Natural killer cell treated with Interleukin-12 subunit alpha and Interleukin-12 subunit beta and Interleukin-15 and Interleukin-18, amount 100 ng/mL, for 72 hours (primary cell): ENCODE results near the gene CLNK. TPM values are rescaled to one million over a fixed set of nuclear protein-coding genes. Genes with fewer than 3 reads are reported as not detected.

Experiments used
- ATAC-seq, 2 donors: fragments of 150-1000 bp; cut with Tn5 transposase in 1 of 2; sonication (Bioruptor Pico), chemical (Tn5 transposase) in 1 of 2; 2 replicates each; pipeline ENCODE4 v1.10.0; 2021
- DNase-seq: peaks from one replicate; pipeline ENCODE4 v3.0.0; 2022; ENCODE audit warnings: low spot score
- H3K27ac Mint-ChIP-seq, 2 donors: 1 replicate in 1 of 2; 2 replicates in 1 of 2; pipeline ENCODE4 v1.8.0; 2022; ENCODE audit warnings: mixed read lengths in 2 of 2, mild to moderate bottlenecking in 1 of 2, moderate library complexity in 1 of 2
- H3K27me3 Mint-ChIP-seq, 2 donors: 1 replicate in 1 of 2; 2 replicates in 1 of 2; pipeline ENCODE4 v1.8.0; 2022; ENCODE audit warnings: mixed read lengths in 2 of 2
- H3K36me3 Mint-ChIP-seq: one replicate; pipeline ENCODE4 v1.8.0; 2022; ENCODE audit warnings: mixed read lengths
- H3K4me1 Mint-ChIP-seq, 2 donors: 1 replicate in 1 of 2; 2 replicates in 1 of 2; pipeline ENCODE4 v1.8.0; 2022; ENCODE audit warnings: low read depth in 2 of 2, mixed read lengths in 2 of 2, mild to moderate bottlenecking in 1 of 2
- H3K4me3 Mint-ChIP-seq: one replicate; pipeline ENCODE4 v1.8.0; 2022; ENCODE audit warnings: mixed read lengths
- H3K9me3 Mint-ChIP-seq: 2 replicates; pipeline ENCODE4 v1.8.0; 2022; ENCODE audit warnings: mixed read lengths
- total RNA-seq, 2 donors: library from RNA; stranded (reverse); gene quantifications; one replicate each; pipeline ENCODE4 v1.2.3, GENCODE V29; 2022

CLNK gene
- total RNA-seq, 2 donors from 2014 or later, result 0.45 to 0.70 TPM

- H3K27ac Mint-ChIP-seq, result no peak overlapping the region
- H3K27me3 Mint-ChIP-seq, result peaks cover 2 to 17% of the 10 kb centered on the region in 2 donors
- H3K36me3 Mint-ChIP-seq, result peaks cover 9% of the 10 kb centered on the region
- peaks cover 2 to 10% of the 10 kb centered on the region in 2 donors for H3K4me1 Mint-ChIP-seq
- ATAC-seq, result no peak
- no peak overlapping the region for H3K4me3 Mint-ChIP-seq
- no peak for DNase-seq
- peaks cover 4% of the 10 kb centered on the region for H3K9me3 Mint-ChIP-seq
Measured at GRCh38 chr4:10716163-10716562, 31.6 kb upstream of the CLNK start.

GRCh38 chr4:10715696-10716095 lies 31.1 kb upstream of the CLNK start:
- no peak overlapping the region for H3K4me3 Mint-ChIP-seq
- H3K27me3 Mint-ChIP-seq, result peaks cover 2 to 17% of the 10 kb centered on the region in 2 donors
- peaks cover 9% of the 10 kb centered on the region for H3K36me3 Mint-ChIP-seq
- peaks cover 4% of the 10 kb centered on the region for H3K9me3 Mint-ChIP-seq
- no peak for DNase-seq
- H3K27ac Mint-ChIP-seq, result no peak overlapping the region
- no peak for ATAC-seq
- peaks cover 2 to 10% of the 10 kb centered on the region in 2 donors for H3K4me1 Mint-ChIP-seq

- no peak overlapping the region for H3K27ac Mint-ChIP-seq
- DNase-seq (no peak), ATAC-seq (no peak)
- H3K36me3 Mint-ChIP-seq, result peaks cover 9% of the 10 kb centered on the region
- H3K4me1 Mint-ChIP-seq, result peaks cover 0 to 5% of the 10 kb centered on the region in 2 donors
- H3K4me3 Mint-ChIP-seq, result no peak overlapping the region
- H3K9me3 Mint-ChIP-seq, result peaks cover 4% of the 10 kb centered on the region
- peaks cover 2 to 13% of the 10 kb centered on the region in 2 donors for H3K27me3 Mint-ChIP-seq
Measured at GRCh38 chr4:10715135-10715534, 30.6 kb upstream of the CLNK start.

- Mint-ChIP-seq H3K36me3 (peaks cover 4% of the 10 kb centered on the region), H3K27me3 (peaks cover 0 to 2% of the 10 kb centered on the region in 2 donors), H3K27ac (no peak overlapping the region), H3K4me1 (no peaks in the 10 kb centered on the region), H3K4me3 (no peak overlapping the region), H3K9me3 (peaks cover 4% of the 10 kb centered on the region)
- DNase-seq (no peak), ATAC-seq (no peak)
Measured at GRCh38 chr4:10713591-10713990, 29.0 kb upstream of the CLNK start.

- peaks cover 5 to 8% of the 10 kb centered on the region in 2 donors for H3K4me1 Mint-ChIP-seq
- no peak overlapping the region for H3K4me3 Mint-ChIP-seq
- H3K27ac Mint-ChIP-seq, result no peak overlapping the region
- H3K27me3 Mint-ChIP-seq, result no peaks in the 10 kb centered on the region
- no peaks in the 10 kb centered on the region for H3K9me3 Mint-ChIP-seq
- ATAC-seq (no peak), DNase-seq (no peak)
- no peaks in the 10 kb centered on the region for H3K36me3 Mint-ChIP-seq
Measured at GRCh38 chr4:10706236-10706635, 21.7 kb upstream of the CLNK start.

- Mint-ChIP-seq H3K9me3 (no peaks in the 10 kb centered on the region), H3K27ac (no peak overlapping the region), H3K4me1 (peaks cover 5 to 8% of the 10 kb centered on the region in 2 donors), H3K4me3 (no peak overlapping the region), H3K36me3 (no peaks in the 10 kb centered on the region), H3K27me3 (no peaks in the 10 kb centered on the region)
- no peak for DNase-seq
- ATAC-seq, result peak in 1 of 2 donors; percentile 46
Measured at GRCh38 chr4:10704430-10704810, 19.9 kb upstream of the CLNK start.

- H3K36me3 Mint-ChIP-seq, result no peaks in the 10 kb centered on the region
- peaks cover 5 to 8% of the 10 kb centered on the region in 2 donors for H3K4me1 Mint-ChIP-seq
- peak overlapping the region in 1 of 2 donors; percentile 16 for H3K27ac Mint-ChIP-seq
- peak overlapping the region; percentile 7 for H3K4me3 Mint-ChIP-seq
- no peaks in the 10 kb centered on the region for H3K9me3 Mint-ChIP-seq
- ATAC-seq (no peak), DNase-seq (no peak)
- no peaks in the 10 kb centered on the region for H3K27me3 Mint-ChIP-seq
Measured at GRCh38 chr4:10703766-10704429, 19.3 kb upstream of the CLNK start.

- no peaks in the 10 kb centered on the region for H3K9me3 Mint-ChIP-seq
- no peak for ATAC-seq
Measured at GRCh38 chr4:10703156-10703555, 18.6 kb upstream of the CLNK start.

GRCh38 chr4:10701702-10702460 lies 17.3 kb upstream of the CLNK start:
- no peaks in the 10 kb centered on the region for H3K27me3 Mint-ChIP-seq
- H3K27ac Mint-ChIP-seq, result no peak overlapping the region
- H3K9me3 Mint-ChIP-seq, result no peaks in the 10 kb centered on the region
- no peak for DNase-seq
- no peak overlapping the region for H3K4me3 Mint-ChIP-seq
- peaks cover 5 to 8% of the 10 kb centered on the region in 2 donors for H3K4me1 Mint-ChIP-seq
- H3K36me3 Mint-ChIP-seq, result no peaks in the 10 kb centered on the region
- ATAC-seq, result no peak

More at GRCh38 chr4:10703156-10703555, 18.6 kb upstream of the CLNK start:
- DNase-seq, result no peak
- Mint-ChIP-seq H3K27me3 (no peaks in the 10 kb centered on the region), H3K27ac (no peak overlapping the region), H3K4me3 (no peak overlapping the region), H3K36me3 (no peaks in the 10 kb centered on the region), H3K4me1 (peaks cover 5 to 8% of the 10 kb centered on the region in 2 donors)

- ATAC-seq (no peak), DNase-seq (no peak)
- peaks cover 5 to 8% of the 10 kb centered on the region in 2 donors for H3K4me1 Mint-ChIP-seq
- no peaks in the 10 kb centered on the region for H3K36me3 Mint-ChIP-seq
- no peaks in the 10 kb centered on the region for H3K27me3 Mint-ChIP-seq
- H3K27ac Mint-ChIP-seq, result no peak overlapping the region
- H3K4me3 Mint-ChIP-seq, result no peak overlapping the region
- H3K9me3 Mint-ChIP-seq, result no peaks in the 10 kb centered on the region
Measured at GRCh38 chr4:10701161-10701560, 16.6 kb upstream of the CLNK start.

- DNase-seq (no peak), ATAC-seq (no peak)
- Mint-ChIP-seq H3K27ac (no peak overlapping the region), H3K9me3 (no peaks in the 10 kb centered on the region), H3K4me3 (no peak overlapping the region), H3K27me3 (no peaks in the 10 kb centered on the region), H3K36me3 (no peaks in the 10 kb centered on the region), H3K4me1 (no peaks in the 10 kb centered on the region)
Measured at GRCh38 chr4:10698172-10698571, 13.6 kb upstream of the CLNK start.

GRCh38 chr4:10697086-10697485 lies 12.5 kb upstream of the CLNK start:
- Mint-ChIP-seq H3K4me3 (no peak overlapping the region), H3K4me1 (no peaks in the 10 kb centered on the region), H3K27me3 (no peaks in the 10 kb centered on the region), H3K27ac (no peak overlapping the region), H3K9me3 (no peaks in the 10 kb centered on the region), H3K36me3 (no peaks in the 10 kb centered on the region)
- DNase-seq (no peak), ATAC-seq (no peak)

GRCh38 chr4:10696253-10696652 lies 11.7 kb upstream of the CLNK start:
- H3K27ac Mint-ChIP-seq, result no peak overlapping the region
- no peaks in the 10 kb centered on the region for H3K4me1 Mint-ChIP-seq
- no peaks in the 10 kb centered on the region for H3K9me3 Mint-ChIP-seq
- DNase-seq, result no peak
- H3K27me3 Mint-ChIP-seq, result no peaks in the 10 kb centered on the region
- no peak for ATAC-seq
- no peaks in the 10 kb centered on the region for H3K36me3 Mint-ChIP-seq
- H3K4me3 Mint-ChIP-seq, result no peak overlapping the region

GRCh38 chr4:10694828-10695209 lies 10.3 kb upstream of the CLNK start:
- Mint-ChIP-seq H3K9me3 (no peaks in the 10 kb centered on the region), H3K4me3 (no peak overlapping the region), H3K27ac (no peak overlapping the region), H3K27me3 (no peaks in the 10 kb centered on the region), H3K36me3 (no peaks in the 10 kb centered on the region), H3K4me1 (no peaks in the 10 kb centered on the region)
- ATAC-seq (no peak), DNase-seq (no peak)
